Vagina (tissue), 2 donors: ENCODE measurements around the gene PTGR3.

Source experiments
- POLR2A ChIP-seq, 2 donors: fragments of 450-650 bp; IDR thresholded peaks; one replicate each; pipeline ENCODE4 v1.6.1; 2017; ENCODE audit warnings: antibody characterized with exemption in 2 of 2, mild to moderate bottlenecking in 2 of 2, moderate library complexity in 2 of 2
- POLR2AphosphoS5 ChIP-seq, 2 donors: sonication (generic); formaldehyde crosslinking; IDR thresholded peaks; one replicate each; pipeline ENCODE4 v1.9.0; 2017; ENCODE audit warnings: antibody characterized with exemption in 2 of 2, mild to moderate bottlenecking in 2 of 2, low read depth in 1 of 2; ENCODE audit not compliant: insufficient read depth in 1 of 2
- TF ChIP-seq, protein P1 (sequence below), 3 experiments: fragments of 450-650 bp in 2 of 3; fragments of 200-600 bp in 1 of 3; sonication (generic) in 1 of 3; IDR thresholded peaks; one replicate each; pipeline ENCODE4 v1.5.1; 2017 to 2019; ENCODE audit warnings: antibody characterized with exemption in 3 of 3, mild to moderate bottlenecking in 2 of 3, moderate library complexity in 2 of 3

DNA sequence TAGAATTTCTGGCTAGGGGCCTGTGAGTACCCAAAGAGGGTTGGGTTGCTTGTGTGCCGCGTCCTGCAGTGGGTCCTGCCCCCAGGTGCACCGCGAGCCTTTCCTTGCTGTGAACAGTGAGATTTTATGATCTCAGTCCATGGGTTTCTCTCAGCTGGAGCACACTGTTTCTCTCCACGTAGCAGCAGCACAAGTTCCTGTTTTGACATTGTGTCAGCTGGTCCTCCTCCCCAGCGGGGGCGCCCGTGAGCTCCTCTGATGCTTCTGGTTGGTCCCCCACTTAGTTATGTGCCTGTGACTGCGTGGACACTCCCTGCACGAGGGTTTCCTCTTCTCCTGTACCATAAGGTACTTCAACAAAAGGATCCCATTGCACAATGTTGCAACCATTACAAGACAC lies 31.5 kb upstream of the PTGR3 start:
- TF ChIP-seq, protein P1, sequence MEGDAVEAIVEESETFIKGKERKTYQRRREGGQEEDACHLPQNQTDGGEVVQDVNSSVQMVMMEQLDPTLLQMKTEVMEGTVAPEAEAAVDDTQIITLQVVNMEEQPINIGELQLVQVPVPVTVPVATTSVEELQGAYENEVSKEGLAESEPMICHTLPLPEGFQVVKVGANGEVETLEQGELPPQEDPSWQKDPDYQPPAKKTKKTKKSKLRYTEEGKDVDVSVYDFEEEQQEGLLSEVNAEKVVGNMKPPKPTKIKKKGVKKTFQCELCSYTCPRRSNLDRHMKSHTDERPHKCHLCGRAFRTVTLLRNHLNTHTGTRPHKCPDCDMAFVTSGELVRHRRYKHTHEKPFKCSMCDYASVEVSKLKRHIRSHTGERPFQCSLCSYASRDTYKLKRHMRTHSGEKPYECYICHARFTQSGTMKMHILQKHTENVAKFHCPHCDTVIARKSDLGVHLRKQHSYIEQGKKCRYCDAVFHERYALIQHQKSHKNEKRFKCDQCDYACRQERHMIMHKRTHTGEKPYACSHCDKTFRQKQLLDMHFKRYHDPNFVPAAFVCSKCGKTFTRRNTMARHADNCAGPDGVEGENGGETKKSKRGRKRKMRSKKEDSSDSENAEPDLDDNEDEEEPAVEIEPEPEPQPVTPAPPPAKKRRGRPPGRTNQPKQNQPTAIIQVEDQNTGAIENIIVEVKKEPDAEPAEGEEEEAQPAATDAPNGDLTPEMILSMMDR (IDR thresholded peaks at IDR 0.05) = no peak
- TF ChIP-seq POLR2AphosphoS5 (IDR thresholded peaks at IDR 0.05; ENCODE audit: insufficient read depth in 1 of 2, low read depth in 1 of 2) (no peak), POLR2A (IDR thresholded peaks at IDR 0.05) (no peak)
